Measurements from ENCODE around the gene IRAK2. TPM values are rescaled to one million over a fixed set of nuclear protein-coding genes. Genes with fewer than 3 reads are reported as not detected.
A peak's percentile ranks its signal among the peaks of the same experiment; 100 is the strongest.

IRAK2 gene
- total RNA-seq, 1 donor from 2014 or later = 4.5 TPM

- no peak for ATAC-seq
- DNase-seq (ENCODE audit: low spot score) = no peak
Measured at GRCh38 chr3:10279384-10280176, 114.9 kb downstream of the IRAK2 start.

GRCh38 chr3:10280177-10280529 is 115.4 kb downstream of the IRAK2 start:
- no peak for DNase-seq (ENCODE audit: low spot score)
- ATAC-seq = no peak

- ATAC-seq (no peak), DNase-seq (ENCODE audit: low spot score) (no peak)
Measured at GRCh38 chr3:10280571-10280970, 115.9 kb downstream of the IRAK2 start.

GRCh38 chr3:10281951-10282350 is 117.2 kb downstream of the IRAK2 start:
- DNase-seq (ENCODE audit: low spot score) = no peak
- ATAC-seq = no peak

- ATAC-seq (no peak), DNase-seq (ENCODE audit: low spot score) (no peak)
Measured at GRCh38 chr3:10283638-10284037, 118.9 kb downstream of the IRAK2 start.

GRCh38 chr3:10284496-10284895 is 119.8 kb downstream of the IRAK2 start:
- ATAC-seq = no peak

GRCh38 chr3:10285272-10286132 is 120.8 kb downstream of the IRAK2 start:
- DNase-seq (ENCODE audit: low spot score) = no peak
- no peak for ATAC-seq

More at GRCh38 chr3:10284496-10284895, 119.8 kb downstream of the IRAK2 start:
- DNase-seq (ENCODE audit: low spot score) = no peak

GRCh38 chr3:10286133-10286524 is 121.4 kb downstream of the IRAK2 start:
- ATAC-seq = no peak
- no peak for DNase-seq (ENCODE audit: low spot score)

- peak; percentile 52 for ATAC-seq
- no peak for DNase-seq (ENCODE audit: low spot score)
Measured at GRCh38 chr3:10286596-10287295, 122.0 kb downstream of the IRAK2 start.

- ATAC-seq = no peak
- no peak for DNase-seq (ENCODE audit: low spot score)
Measured at GRCh38 chr3:10287936-10288574, 123.3 kb downstream of the IRAK2 start.

GRCh38 chr3:10288575-10288960 is 123.8 kb downstream of the IRAK2 start:
- ATAC-seq (no peak), DNase-seq (ENCODE audit: low spot score) (no peak)

- ATAC-seq (no peak), DNase-seq (ENCODE audit: low spot score) (no peak)
Measured at GRCh38 chr3:10289077-10289476, 124.4 kb downstream of the IRAK2 start.

- ATAC-seq (no peak), DNase-seq (ENCODE audit: low spot score) (no peak)
Measured at GRCh38 chr3:10289787-10290355, 125.2 kb downstream of the IRAK2 start.

- DNase-seq (ENCODE audit: low spot score) (no peak), ATAC-seq (no peak)
Measured at GRCh38 chr3:10290481-10291176, 125.9 kb downstream of the IRAK2 start.

- ATAC-seq = no peak
- no peak for DNase-seq (ENCODE audit: low spot score)
Measured at GRCh38 chr3:10291641-10292040, 126.9 kb downstream of the IRAK2 start.

GRCh38 chr3:10292505-10293419 is 128.0 kb downstream of the IRAK2 start, which contains the start of gene GHRL:
TSS of gene GHRL (minus strand) at chr3:10292947. CDS start at chr3:10290180, 2,767 bp downstream.
- ATAC-seq (no peak), DNase-seq (ENCODE audit: low spot score) (no peak)

All from left lobe of liver (tissue), 2 donors.